ENCODE data around the gene TMEM131L.
A peak's percentile ranks its signal among the peaks of the same experiment; 100 is the strongest.
"Not testable (repeated sequence)": the region's sequence is repeated elsewhere in the genome, so short reads cannot be mapped to it uniquely, and the experiment has no call there.

Gene TMEM131L

DNA sequence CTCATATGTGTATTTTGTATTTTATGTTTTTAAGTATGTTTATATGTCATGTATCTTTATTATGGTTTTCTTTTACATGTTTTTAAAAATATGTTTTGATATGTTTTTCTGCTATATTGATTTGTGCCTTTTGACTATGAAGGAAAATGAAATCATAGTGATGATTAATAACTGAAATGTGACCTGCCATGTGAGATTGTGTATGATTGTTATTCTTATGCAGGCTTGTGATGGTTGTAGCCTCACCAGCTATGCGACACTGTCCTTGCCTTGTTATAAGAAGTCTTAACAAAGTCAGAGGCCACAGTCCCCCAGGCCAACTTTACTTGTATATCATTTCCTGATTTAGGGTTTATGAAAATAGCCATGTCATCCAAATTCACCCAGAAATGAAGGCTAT, 83.2 kb downstream of the TMEM131L start:
- DNase-seq = no peak

DNA sequence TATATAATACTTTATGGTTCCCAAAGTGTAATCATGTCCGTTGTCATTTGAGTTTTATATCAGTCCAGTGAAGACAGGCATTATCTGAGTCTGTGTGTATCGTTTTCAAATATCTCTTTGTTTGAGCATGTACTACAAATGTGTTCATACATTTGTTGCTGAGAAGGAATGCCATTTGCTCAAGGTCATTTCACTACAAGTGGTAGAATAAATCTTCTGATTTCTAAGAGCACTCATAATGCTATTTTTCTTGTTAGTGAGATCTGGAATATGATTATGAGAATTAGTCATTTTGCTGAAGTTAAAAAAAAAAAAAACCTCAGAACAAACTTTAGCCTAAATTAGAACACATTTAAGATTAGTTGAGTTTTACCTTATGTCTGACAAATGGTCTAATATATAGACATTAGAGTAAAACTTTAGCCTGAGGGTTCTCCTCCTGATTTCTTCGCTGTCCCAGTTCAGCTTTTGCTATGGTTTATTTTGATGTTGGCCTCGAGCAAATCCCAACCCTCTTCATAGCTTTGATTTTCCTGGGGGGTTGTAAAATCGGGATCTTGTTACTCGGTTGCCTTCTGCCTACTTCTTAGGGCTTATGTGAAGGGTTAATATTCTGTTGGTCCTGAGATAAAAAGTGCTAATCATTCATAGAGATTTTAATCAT, 87.1 kb downstream of the TMEM131L start:
- DNase-seq = no peak

DNA sequence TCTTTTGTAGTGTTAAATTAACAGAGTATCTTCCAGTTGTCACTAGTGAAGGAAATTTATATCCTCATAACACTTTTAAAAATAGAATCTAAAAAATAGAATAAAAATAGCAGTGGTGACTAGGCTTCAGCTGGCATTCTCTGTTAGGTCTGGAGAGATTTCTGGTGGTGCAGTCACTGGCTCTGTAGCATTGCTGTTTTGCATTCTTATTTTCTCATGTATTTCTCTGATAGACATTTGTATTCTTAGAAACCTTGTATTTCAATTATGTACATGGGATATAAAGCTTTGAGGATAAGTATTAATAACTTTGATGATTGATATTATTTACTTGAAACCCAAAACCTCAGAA, 87.6 kb downstream of the TMEM131L start:
- DNase-seq = no peak

DNA sequence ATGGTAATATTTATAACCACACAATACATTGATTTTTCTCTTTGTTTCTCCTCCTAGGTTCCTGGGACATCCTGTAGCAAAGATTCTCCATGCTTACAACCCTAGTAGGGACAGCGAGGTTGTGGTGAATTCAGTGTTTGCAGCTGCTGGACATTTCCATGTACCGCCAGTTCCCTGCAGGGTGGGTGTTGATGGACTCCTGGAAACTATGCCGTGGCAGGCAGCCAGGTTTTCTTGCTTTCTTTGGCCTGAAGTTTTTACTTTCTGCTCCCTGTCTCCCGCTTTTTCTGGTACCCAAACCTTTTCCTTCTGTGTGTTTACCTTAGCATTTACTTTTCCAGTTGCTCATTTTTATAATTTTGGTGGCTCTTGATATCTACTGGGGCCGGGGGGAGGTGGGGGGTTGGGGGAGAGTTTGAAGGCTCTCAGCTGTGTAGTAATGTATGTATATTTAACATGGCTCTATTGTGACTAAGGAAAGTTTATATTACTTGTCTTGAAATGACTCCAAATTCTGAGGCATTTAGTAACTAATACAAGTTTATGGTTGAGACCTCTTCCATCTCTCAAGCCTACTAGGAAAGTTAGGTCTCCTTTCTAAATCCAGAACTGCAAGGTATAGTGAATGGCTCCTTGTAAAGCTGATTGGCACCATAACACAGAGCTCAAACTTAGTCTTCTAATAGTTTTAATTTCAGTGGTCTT, 89.7 kb downstream of the TMEM131L start:
- no peak for DNase-seq

- no peak for DNase-seq
Measured at GRCh38 chr4:153556435-153556815, 90.3 kb downstream of the TMEM131L start.

DNA sequence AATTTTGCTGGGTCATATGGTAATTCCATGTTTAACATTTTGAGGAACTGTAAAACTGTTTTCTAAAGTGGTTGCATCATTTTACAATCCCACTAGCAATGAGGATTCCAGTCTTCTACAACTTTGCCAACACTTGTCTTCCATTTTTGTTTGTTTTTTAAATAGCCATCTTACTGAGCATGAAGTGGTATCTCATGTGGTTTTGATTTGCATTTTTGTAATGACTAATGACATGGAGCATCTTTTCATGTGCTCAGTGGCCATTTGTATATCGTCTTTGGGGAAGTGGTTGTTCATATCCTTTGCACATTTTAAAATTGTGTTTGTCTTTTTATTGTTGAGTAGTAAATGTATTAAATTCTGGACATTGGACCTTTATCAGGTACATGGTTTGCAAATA, 94.7 kb downstream of the TMEM131L start:
- no peak for DNase-seq

GRCh38 chr4:153564630-153565525, 98.7 kb downstream of the TMEM131L start:
- no peak for DNase-seq

- DNase-seq = no peak
Measured at GRCh38 chr4:153566631-153567150, 100.5 kb downstream of the TMEM131L start.

- not testable (repeated sequence) for DNase-seq
Measured at GRCh38 chr4:153567660-153568059, 101.5 kb downstream of the TMEM131L start.

GRCh38 chr4:153570228-153570973, 104.2 kb downstream of the TMEM131L start:
- no peak for DNase-seq

DNA sequence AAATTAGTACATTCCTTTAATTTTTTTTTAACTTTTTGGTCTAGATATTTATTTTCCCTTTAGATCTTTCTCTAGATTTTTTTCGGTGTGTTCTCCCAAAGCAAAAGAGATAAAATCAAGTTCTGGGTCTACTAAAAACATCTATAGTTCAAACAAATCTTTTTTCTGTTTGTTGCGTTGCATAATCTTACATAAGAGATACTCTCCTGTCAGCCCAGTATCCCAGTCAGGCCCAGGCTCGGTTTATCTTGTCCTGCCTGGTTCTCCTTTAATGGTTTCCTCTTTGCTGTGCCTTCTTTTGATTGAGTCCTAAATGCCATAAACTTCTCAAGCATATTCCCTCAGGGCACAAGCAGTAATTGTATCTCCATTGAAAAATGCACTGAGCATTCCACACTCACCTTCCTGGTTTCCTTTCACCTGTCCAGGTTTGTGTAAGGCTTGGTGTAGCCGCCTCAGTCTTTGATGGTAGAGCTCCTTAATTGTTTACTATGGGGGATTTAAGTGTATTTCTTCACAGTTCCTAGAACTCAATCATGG, 104.9 kb downstream of the TMEM131L start:
- DNase-seq = no peak

GRCh38 chr4:153572609-153573008, 106.4 kb downstream of the TMEM131L start:
- DNase-seq = no peak

GRCh38 chr4:153573221-153573620, 107.1 kb downstream of the TMEM131L start:
- no peak for DNase-seq

GRCh38 chr4:153573881-153574802, 108.0 kb downstream of the TMEM131L start:
- DNase-seq = peak; percentile 46

DNA sequence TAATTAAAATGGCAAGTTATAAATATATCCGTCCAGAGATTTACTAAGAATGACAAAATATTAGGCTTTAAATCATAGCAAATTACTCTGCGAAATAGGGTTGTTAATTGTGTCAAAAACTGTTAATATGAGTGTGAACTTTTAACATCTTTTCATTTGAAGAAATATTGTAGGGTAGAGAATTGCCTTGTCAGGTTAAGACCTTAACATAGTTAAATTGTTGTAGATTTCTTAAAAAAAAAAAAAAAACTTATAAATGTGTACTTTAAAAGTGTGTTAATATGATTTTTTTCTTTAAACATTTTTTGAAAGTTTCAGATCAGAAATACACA, 110.2 kb downstream of the TMEM131L start:
- no peak for DNase-seq

- no peak for DNase-seq
Measured at GRCh38 chr4:153577053-153577452, 110.9 kb downstream of the TMEM131L start.

GRCh38 chr4:153579410-153579809, 113.2 kb downstream of the TMEM131L start:
- no peak for DNase-seq

- no peak for DNase-seq
Measured at GRCh38 chr4:153579872-153580271, 113.7 kb downstream of the TMEM131L start.

GRCh38 chr4:153582954-153583702, 117.0 kb downstream of the TMEM131L start:
- DNase-seq = no peak

DNA sequence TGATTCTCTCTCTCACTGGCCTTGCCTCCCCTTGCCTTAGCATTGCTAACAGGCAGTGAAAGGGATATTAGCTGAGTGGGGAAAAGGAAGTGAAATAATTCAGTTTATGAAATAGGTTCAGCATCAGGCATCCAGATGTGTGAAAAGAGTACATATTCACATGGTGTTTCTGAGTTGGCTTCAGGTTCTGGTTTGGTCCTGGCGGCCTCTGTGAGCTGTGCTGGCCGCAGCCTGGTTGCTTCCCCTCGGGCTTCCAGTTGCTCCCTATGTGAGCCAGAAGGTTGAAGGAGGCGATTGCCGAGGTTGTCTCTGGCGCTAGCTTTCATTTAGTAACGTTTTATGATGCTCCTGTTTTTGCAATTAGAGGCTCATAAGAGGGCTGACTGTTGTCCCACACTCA, 118.9 kb downstream of the TMEM131L start:
- no peak for DNase-seq

Measured in activated CD4-positive, alpha-beta T cell treated with anti-CD3 and anti-CD28 coated beads for 1 hour (primary cell).